Measurements from ENCODE around the gene TRMO.

The TRMO gene

DNA sequence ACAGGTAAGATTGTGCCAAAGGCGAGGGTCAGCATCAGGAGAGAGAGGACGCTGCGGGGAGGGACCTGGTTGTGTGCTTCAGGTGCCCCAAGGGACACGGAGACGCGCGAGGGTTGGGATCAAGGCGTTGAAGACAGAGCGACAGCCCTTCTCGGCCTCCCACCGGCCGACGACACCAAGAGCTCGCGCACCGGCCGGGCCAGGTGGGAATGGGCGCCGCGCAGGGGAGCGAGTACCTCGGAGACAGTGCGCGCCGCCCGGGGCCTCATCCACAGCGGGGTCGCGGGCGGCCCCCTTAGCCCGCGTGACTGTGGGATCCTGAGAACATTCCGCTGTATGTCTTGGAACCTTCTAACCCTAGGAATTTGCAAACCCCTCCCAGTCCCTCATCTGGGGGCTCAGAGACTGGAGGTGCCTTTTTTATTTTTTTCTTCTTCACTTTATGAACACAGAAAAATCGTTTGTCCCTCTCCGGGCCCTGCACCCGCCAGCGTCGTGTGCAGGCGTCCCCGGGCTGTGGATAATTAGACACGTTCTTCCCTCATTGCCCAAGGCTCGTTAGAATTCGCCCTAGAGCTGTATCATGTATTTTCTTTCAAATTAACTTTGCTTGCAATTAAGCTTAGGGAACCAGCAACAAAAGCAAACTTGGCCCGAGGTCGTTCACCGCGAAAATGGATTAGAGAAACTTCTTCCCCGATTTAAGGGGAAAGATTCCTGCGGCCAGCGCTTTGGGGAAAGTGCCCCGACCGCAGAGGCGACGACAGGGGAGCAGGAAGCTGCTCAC lies 64.5 kb downstream of the TRMO start:
- no peak for ATAC-seq

DNA sequence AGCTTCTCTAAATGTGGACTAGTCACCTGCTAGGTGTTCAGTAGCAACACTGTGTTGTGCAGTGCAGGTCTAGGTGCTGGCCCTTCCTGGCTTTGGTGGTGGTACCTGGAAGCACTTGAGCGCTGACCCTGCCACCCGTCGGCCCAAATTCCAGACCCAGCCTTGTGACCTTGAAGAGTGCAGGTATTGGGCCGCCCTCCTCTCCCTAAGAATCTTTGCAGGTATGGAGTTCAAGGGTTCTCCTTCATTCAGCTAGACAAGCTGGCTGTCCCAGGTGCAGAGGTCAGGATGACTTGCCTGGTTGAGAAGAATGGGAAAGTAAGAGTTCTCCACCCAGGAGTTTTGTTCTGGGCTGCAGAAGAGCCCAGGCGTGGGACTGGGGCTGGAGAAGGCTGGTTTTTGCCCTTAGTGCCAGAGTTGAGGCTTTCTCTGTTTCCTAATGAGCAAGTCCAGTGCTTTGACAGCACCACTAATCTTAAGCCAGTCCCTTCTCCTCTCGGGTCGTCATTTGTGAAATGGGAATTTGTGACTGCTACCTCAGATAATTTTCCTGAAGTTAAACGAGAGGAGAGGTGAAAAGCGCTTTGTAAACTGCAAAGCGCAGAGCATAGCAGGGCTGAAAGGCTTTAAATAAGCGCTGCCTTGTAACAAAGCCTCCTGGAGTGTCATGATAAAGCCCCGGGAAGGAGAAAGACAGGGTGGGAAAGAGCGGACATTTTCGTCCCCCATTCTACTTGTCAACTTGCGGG lies 65.3 kb downstream of the TRMO start:
- no peak for ATAC-seq

- no peak for ATAC-seq
These were observed 66.4 kb downstream of the TRMO start for GRCh38 chr9:97855899-97856298.

- no peak for ATAC-seq
These were observed 66.8 kb downstream of the TRMO start for GRCh38 chr9:97855486-97855875.

DNA sequence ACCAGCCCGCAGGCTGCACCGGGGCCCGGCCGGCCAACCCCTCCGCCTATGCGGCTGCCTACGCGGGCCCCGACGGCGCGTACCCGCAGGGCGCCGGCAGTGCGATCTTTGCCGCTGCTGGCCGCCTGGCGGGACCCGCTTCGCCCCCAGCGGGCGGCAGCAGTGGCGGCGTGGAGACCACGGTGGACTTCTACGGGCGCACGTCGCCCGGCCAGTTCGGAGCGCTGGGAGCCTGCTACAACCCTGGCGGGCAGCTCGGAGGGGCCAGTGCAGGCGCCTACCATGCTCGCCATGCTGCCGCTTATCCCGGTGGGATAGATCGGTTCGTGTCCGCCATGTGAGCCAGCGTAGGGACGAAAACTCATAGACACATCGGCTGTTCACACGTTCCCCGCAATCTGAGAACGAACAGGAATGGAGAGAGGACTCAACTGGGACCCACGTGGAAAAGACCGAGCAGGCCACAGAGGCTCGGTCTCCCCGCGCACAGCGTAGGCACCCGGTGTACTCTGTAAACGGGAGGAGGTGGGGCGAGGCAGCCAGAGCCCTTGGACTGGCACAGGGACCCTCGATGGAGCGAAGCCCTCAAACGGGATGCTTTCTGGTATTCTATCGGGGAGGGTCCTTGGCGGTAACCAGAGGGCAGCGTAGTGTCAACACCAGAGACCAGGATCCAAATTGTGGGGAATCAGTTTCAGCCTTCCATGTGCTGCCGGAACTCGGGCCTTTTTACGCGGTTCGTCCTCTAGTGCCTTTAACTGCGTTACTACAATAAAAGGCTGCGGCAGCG lies 67.4 kb downstream of the TRMO start:
- ATAC-seq: no peak
